ENCODE results near the gene SH3GLB2.

Gene SH3GLB2

DNA sequence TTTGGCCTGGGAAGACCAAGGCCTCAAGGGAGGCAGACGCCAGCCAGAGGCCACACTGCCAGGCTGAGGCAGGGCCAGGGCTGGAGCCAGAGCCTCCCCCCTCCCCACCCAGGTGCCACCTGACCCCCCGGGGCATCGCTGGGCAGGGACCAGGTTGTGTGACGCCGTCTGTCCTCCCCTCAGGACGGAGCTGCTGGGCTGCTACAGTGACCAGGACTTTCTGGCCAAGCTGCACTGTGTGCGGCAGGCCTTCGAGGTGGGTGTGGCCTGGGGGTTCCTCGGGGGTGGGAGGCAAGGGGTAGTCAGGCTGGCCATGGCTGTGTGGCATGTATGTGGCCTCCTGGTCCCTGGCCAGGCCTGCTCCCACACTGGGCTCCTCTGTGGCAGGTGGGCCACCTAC lies 34.9 kb upstream of the SH3GLB2 start:
- DNase-seq (ENCODE audit: low read depth in 1 of 2, low spot score in 1 of 2) = no peak
- Histone ChIP-seq H3K27ac (replicated peaks) (no peak overlapping the region), H3K4me3 (replicated peaks; ENCODE audit: insufficient read depth, low read length) (no peak overlapping the region), H3K27me3 (ENCODE audit: insufficient read depth, poor library complexity, severe bottlenecking) (no peaks in the 10 kb centered on the region)
- TF ChIP-seq, protein P1, sequence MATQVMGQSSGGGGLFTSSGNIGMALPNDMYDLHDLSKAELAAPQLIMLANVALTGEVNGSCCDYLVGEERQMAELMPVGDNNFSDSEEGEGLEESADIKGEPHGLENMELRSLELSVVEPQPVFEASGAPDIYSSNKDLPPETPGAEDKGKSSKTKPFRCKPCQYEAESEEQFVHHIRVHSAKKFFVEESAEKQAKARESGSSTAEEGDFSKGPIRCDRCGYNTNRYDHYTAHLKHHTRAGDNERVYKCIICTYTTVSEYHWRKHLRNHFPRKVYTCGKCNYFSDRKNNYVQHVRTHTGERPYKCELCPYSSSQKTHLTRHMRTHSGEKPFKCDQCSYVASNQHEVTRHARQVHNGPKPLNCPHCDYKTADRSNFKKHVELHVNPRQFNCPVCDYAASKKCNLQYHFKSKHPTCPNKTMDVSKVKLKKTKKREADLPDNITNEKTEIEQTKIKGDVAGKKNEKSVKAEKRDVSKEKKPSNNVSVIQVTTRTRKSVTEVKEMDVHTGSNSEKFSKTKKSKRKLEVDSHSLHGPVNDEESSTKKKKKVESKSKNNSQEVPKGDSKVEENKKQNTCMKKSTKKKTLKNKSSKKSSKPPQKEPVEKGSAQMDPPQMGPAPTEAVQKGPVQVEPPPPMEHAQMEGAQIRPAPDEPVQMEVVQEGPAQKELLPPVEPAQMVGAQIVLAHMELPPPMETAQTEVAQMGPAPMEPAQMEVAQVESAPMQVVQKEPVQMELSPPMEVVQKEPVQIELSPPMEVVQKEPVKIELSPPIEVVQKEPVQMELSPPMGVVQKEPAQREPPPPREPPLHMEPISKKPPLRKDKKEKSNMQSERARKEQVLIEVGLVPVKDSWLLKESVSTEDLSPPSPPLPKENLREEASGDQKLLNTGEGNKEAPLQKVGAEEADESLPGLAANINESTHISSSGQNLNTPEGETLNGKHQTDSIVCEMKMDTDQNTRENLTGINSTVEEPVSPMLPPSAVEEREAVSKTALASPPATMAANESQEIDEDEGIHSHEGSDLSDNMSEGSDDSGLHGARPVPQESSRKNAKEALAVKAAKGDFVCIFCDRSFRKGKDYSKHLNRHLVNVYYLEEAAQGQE (IDR thresholded peaks at IDR 0.05; ENCODE audit: insufficient replicate concordance, low read depth) = no peak
- TF ChIP-seq GABPA (IDR thresholded peaks at IDR 0.05; ENCODE audit: low read depth) (no peak), POLR2AphosphoS5 (IDR thresholded peaks at IDR 0.05; ENCODE audit: low read depth) (no peak), CTCF (IDR thresholded peaks at IDR 0.05; ENCODE audit: insufficient read depth, low read length) (no peak), SPI1 (IDR thresholded peaks at IDR 0.05; ENCODE audit: borderline replicate concordance, low read depth) (no peak)

- H3K27ac ChIP-seq (replicated peaks) = no peak overlapping the region
- TF ChIP-seq, protein P1 (IDR thresholded peaks at IDR 0.05; ENCODE audit: insufficient replicate concordance, low read depth) = no peak
- TF ChIP-seq POLR2AphosphoS5 (IDR thresholded peaks at IDR 0.05; ENCODE audit: low read depth) = no peak
- no peak for TF ChIP-seq GABPA (IDR thresholded peaks at IDR 0.05; ENCODE audit: low read depth)
- TF ChIP-seq CTCF (IDR thresholded peaks at IDR 0.05; ENCODE audit: insufficient read depth, low read length) = no peak
- no peak for TF ChIP-seq SPI1 (IDR thresholded peaks at IDR 0.05; ENCODE audit: borderline replicate concordance, low read depth)
- DNase-seq (ENCODE audit: low read depth in 1 of 2, low spot score in 1 of 2) = no peak
Measured at GRCh38 chr9:129060991-129061390, 32.9 kb upstream of the SH3GLB2 start.

GRCh38 chr9:129059796-129060785 lies 32.0 kb upstream of the SH3GLB2 start:
- Histone ChIP-seq H3K27ac (replicated peaks) (no peak overlapping the region), H3K27me3 (ENCODE audit: insufficient read depth, poor library complexity, severe bottlenecking) (no peaks in the 10 kb centered on the region), H3K4me3 (replicated peaks; ENCODE audit: insufficient read depth, low read length) (no peak overlapping the region)
- no peak for DNase-seq (ENCODE audit: low read depth in 1 of 2, low spot score in 1 of 2)
- TF ChIP-seq, protein P1 (IDR thresholded peaks at IDR 0.05; ENCODE audit: insufficient replicate concordance, low read depth) = no peak
- TF ChIP-seq SPI1 (IDR thresholded peaks at IDR 0.05; ENCODE audit: borderline replicate concordance, low read depth) = no peak
- TF ChIP-seq CTCF (IDR thresholded peaks at IDR 0.05; ENCODE audit: insufficient read depth, low read length) = no peak
- no peak for TF ChIP-seq POLR2AphosphoS5 (IDR thresholded peaks at IDR 0.05; ENCODE audit: low read depth)
- no peak for TF ChIP-seq GABPA (IDR thresholded peaks at IDR 0.05; ENCODE audit: low read depth)

More at GRCh38 chr9:129060991-129061390, 32.9 kb upstream of the SH3GLB2 start:
- H3K27me3 ChIP-seq (ENCODE audit: insufficient read depth, poor library complexity, severe bottlenecking) = no peaks in the 10 kb centered on the region
- no peak overlapping the region for H3K4me3 ChIP-seq (replicated peaks; ENCODE audit: insufficient read depth, low read length)

Measured in HL-60 (cell line).